Body of pancreas (tissue), 4 donors: ENCODE data around the gene RSL1D1. TPM values are rescaled to one million over a fixed set of nuclear protein-coding genes. Genes with fewer than 3 reads are reported as not detected.
A peak's percentile ranks its signal among the peaks of the same experiment; 100 is the strongest.
"Not testable (repeated sequence)": the region's sequence is repeated elsewhere in the genome, so short reads cannot be mapped to it uniquely, and the experiment has no call there.

Experiments
- ATAC-seq: fragments of 150-250 bp; one replicate; pipeline ENCODE4 v1.9.1; 2016
- DNase-seq, 4 donors: peaks; one replicate each; pipeline ENCODE4 v3.0.0-alpha.2; 2019
- H3K27ac ChIP-seq, 4 donors: fragments of 200-600 bp; sonication (generic); 1 replicate in 3 of 4; 2 replicates in 1 of 4; pipeline versions ENCODE4 v1.5.1 to v1.6.1; 2016 to 2019; ENCODE audit warnings: mild to moderate bottlenecking in 1 of 4, mixed read lengths in 1 of 4, moderate library complexity in 1 of 4
- H3K27me3 ChIP-seq, 2 donors: fragments of 200-600 bp; sonication (generic); one replicate each; pipeline ENCODE4 v1.6.0; 2016; ENCODE audit warnings: mild to moderate bottlenecking in 1 of 2
- H3K36me3 ChIP-seq, 2 donors: fragments of 200-600 bp; sonication (generic); replicated peaks in 1 of 2; 2 replicates each; pipeline ENCODE4 v1.5.1; 2016; ENCODE audit warnings: low read depth in 2 of 2; ENCODE audit not compliant: insufficient read depth in 1 of 2
- H3K4me1 ChIP-seq: fragments of 200-600 bp; sonication (generic); one replicate; pipeline ENCODE4 v1.6.0; 2016
- H3K4me3 ChIP-seq, 2 donors: fragments of 200-600 bp; sonication (generic); 1 replicate in 1 of 2; 2 replicates in 1 of 2; pipeline ENCODE4 v1.5.1; 2016 to 2019
- H3K9me3 ChIP-seq, 3 donors: fragments of 200-600 bp; sonication (generic); 1 replicate in 2 of 3; 2 replicates in 1 of 3; pipeline ENCODE4 v1.5.1; 2016
- POLR2A ChIP-seq, 3 donors: fragments of 450-650 bp; IDR thresholded peaks; one replicate each; pipeline ENCODE4 v1.6.1; 2016; ENCODE audit warnings: antibody characterized with exemption in 3 of 3, mild to moderate bottlenecking in 2 of 3
- WGBS, 2 donors: methylation state at CpG; one replicate each; pipeline ENCODE4 v1.1.5; 2017; 5-methylcytosine and 5-hydroxymethylcytosine counted together
- intact Hi-C: fragments of 100-400 bp; cut with DNase I; formaldehyde crosslinking; loops from one replicate; pipeline ENCODE4 v1.15.1; 2023
- total RNA-seq, 2 donors: library from RNA; depleted of rRNA; stranded (reverse); fragments of >200 nt; gene quantifications; one replicate each; pipeline ENCODE4 v1.1.0, GENCODE V29; 2016
- TF ChIP-seq, protein P1 (sequence below), 7 experiments: fragments of 450-650 bp in 4 of 7; fragments of 200-600 bp in 3 of 7; sonication (generic) in 3 of 7; IDR thresholded peaks; one replicate each; pipeline ENCODE4 v1.5.1; 2016 to 2019; ENCODE audit warnings: antibody characterized with exemption in 7 of 7

The RSL1D1 gene
- total RNA-seq, 2 donors from 2014 or later = 199 to 246 TPM

DNA sequence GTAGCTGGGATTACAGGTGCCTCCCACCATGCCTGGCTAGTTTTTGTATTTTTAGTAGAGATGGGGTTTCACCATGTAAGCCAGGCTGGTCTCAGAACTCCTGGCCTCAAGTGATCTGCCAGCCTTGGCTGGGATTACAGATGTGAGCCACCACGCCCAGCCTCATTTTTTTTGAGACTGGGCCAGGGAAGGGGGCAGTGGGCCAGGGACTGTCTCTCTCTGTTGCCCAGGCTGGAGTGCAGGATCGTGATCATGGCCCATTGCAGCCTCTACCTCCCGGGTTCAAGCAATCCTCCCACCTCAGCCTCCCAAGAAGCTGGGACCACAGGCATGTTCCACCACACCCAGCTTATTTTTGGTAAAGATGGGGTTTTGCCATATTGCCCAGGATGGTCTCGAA lies 16.0 kb downstream of the RSL1D1 start:
- 89 to 92% methylated on average over 4 of the region's 4 CpGs for WGBS, 2 donors
- Histone ChIP-seq H3K9me3 (no peaks in the 10 kb centered on the region), H3K4me3 (no peak overlapping the region), H3K27me3 (no peaks in the 10 kb centered on the region), H3K36me3 (peaks cover 17 to 36% of the 10 kb centered on the region in 2 donors), H3K27ac (no peak overlapping the region), H3K4me1 (no peaks in the 10 kb centered on the region)
- no peak for ATAC-seq
- no peak for TF ChIP-seq POLR2A (IDR thresholded peaks at IDR 0.05)
- TF ChIP-seq, protein P1, sequence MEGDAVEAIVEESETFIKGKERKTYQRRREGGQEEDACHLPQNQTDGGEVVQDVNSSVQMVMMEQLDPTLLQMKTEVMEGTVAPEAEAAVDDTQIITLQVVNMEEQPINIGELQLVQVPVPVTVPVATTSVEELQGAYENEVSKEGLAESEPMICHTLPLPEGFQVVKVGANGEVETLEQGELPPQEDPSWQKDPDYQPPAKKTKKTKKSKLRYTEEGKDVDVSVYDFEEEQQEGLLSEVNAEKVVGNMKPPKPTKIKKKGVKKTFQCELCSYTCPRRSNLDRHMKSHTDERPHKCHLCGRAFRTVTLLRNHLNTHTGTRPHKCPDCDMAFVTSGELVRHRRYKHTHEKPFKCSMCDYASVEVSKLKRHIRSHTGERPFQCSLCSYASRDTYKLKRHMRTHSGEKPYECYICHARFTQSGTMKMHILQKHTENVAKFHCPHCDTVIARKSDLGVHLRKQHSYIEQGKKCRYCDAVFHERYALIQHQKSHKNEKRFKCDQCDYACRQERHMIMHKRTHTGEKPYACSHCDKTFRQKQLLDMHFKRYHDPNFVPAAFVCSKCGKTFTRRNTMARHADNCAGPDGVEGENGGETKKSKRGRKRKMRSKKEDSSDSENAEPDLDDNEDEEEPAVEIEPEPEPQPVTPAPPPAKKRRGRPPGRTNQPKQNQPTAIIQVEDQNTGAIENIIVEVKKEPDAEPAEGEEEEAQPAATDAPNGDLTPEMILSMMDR (IDR thresholded peaks at IDR 0.05) = no peak
- DNase-seq = no peak
- intact Hi-C loops = no loop called here

DNA sequence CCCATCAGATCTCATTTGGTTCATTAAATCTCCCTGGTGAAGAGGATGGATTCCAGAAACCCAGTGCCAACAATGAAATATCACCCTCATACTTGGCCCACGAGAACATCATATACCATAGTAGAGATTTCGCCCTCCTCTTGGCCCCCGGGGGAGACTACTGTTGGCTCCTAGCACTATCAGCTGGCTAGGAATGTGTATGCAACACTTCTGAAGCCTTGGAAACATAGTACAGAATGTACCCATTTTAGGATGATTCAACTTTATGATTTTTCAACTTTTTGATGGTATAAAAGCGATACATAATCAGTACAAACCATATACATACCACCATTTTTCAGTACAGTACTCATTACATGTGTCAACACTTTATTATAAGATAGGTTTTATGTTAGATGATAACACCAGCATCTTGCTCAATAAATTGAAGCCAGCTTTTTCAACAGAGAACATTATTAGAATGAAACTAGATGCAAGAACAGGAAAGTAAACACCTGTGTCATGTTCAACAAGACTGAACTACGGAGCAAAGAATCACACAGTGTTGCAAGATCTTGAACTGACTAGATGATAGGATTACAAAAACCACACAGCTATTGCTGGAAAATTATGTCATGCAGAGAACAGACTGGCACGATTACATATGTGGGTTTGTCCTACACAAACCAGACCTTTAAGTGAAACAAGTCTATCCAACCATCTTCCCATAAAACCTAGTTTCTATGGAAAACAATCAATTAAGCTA lies 17.2 kb downstream of the RSL1D1 start:
- DNase-seq = no peak
- no peak for ATAC-seq
- no peaks in the 10 kb centered on the region for H3K9me3 ChIP-seq
- 70 to 73% methylated on average over 6 of the region's 6 CpGs for WGBS, 2 donors
- peaks cover 17 to 27% of the 10 kb centered on the region in 2 donors for H3K36me3 ChIP-seq
- H3K27me3 ChIP-seq = no peaks in the 10 kb centered on the region
- H3K4me3 ChIP-seq = no peak overlapping the region
- intact Hi-C loops = no loop called here
- TF ChIP-seq POLR2A (IDR thresholded peaks at IDR 0.05) = no peak
- TF ChIP-seq, protein P1 (IDR thresholded peaks at IDR 0.05) = no peak
- no peak overlapping the region for H3K27ac ChIP-seq
- H3K4me1 ChIP-seq = no peaks in the 10 kb centered on the region

DNA sequence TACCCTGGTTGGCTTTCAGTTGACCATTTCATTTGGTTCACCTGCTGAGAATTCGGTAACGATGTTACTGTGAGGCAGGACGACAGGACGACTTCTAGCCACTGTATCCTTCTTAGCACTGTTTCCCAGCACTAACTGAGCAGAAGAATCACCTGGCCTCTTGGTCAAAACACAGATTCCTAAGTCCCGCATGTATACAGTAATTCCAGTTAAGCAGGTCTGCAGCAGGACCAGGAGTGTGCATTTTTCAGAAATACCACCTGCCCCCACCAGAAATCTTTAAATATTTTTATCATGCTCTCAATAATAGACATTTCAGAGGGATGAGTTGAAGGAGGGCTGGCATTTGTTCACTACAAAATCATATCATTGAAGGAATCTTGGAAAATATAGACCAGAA lies 22.6 kb downstream of the RSL1D1 start:
- Histone ChIP-seq H3K36me3 (no peaks in the 10 kb centered on the region), H3K27me3 (no peaks in the 10 kb centered on the region), H3K4me1 (peaks cover 11% of the 10 kb centered on the region), H3K27ac (no peak overlapping the region), H3K9me3 (no peaks in the 10 kb centered on the region), H3K4me3 (no peak overlapping the region)
- TF ChIP-seq, protein P1 (IDR thresholded peaks at IDR 0.05) = no peak
- TF ChIP-seq POLR2A (IDR thresholded peaks at IDR 0.05) = no peak
- ATAC-seq (no peak), DNase-seq (no peak)
- intact Hi-C loops = no loop called here
- WGBS, 2 donors = 76 to 81% methylated on average over 5 of the region's 5 CpGs

DNA sequence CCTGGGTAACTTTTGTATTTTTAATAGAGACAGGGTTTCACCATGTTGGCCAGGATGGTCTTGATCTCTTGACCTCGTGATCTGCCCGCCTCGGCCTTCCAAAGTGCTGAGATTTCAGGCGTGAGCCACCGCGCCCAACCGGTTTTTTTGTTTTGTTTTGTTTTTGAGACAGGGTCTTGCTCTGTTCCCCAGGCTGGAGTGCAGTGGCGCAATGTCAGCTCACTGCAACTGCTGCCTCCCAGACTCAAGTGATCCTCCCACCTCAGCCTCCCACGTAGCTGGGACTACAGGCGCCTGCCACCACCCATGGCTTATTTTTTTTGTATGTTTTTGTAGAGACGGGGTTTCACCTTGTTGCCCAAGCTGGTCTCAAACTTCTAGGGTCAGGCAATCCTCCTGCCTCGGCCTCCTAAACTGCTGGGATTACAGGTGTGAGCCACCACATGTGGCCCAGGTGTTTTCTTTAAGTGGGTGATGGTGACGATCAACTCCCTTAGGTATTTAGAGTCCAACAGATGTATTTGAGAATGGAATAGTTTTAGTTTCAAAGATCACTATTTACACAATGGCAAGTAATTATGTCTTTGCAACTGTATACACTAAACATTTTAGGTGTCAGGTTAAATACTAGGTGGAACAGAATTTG lies 25.7 kb downstream of the RSL1D1 start:
- intact Hi-C loops, DNase-seq, ATAC-seq, H3K4me3 ChIP-seq, H3K27me3 ChIP-seq, H3K36me3 ChIP-seq, H3K9me3 ChIP-seq, H3K27ac ChIP-seq: not testable (repeated sequence)
- H3K4me1 ChIP-seq = peaks cover 11% of the 10 kb centered on the region
- WGBS, 2 donors = 92 to 95% methylated on average over 13 of the region's 13 CpGs

DNA sequence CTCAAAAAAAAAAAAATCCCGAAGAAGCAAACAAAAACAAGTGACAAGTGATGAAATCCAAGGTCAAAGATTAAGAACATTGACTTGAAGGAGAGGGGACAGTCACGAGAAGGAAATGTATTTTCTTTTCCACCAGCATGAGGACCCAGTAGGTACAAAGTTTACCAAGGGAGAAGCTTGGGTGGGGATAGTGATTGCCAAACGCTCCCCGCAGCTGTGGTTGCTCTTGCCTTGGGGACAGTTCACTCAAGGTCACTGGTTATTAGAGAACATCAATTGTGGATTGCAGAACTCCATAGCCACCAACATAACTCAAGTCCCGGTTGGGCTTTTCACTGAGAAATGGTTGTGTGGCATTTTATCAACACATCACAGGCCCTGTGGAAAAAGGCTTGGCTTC lies 27.0 kb downstream of the RSL1D1 start:
- H3K27me3 ChIP-seq = no peaks in the 10 kb centered on the region
- H3K27ac ChIP-seq = peak overlapping the region in 3 of 4 donors; percentile 6 to 57 (median 28)
- H3K36me3 ChIP-seq = no peaks in the 10 kb centered on the region
- ATAC-seq (peak; percentile 83), DNase-seq (peak; percentile 46 to 78 (median 52))
- H3K4me1 ChIP-seq = peaks cover 11% of the 10 kb centered on the region
- H3K9me3 ChIP-seq = no peaks in the 10 kb centered on the region
- no peak for TF ChIP-seq POLR2A (IDR thresholded peaks at IDR 0.05)
- TF ChIP-seq, protein P1 (IDR thresholded peaks at IDR 0.05) = no peak
- 6 to 7% methylated on average over 5 of the region's 5 CpGs for WGBS, 2 donors
- no peak overlapping the region for H3K4me3 ChIP-seq
- intact Hi-C loops = no loop called here

DNA sequence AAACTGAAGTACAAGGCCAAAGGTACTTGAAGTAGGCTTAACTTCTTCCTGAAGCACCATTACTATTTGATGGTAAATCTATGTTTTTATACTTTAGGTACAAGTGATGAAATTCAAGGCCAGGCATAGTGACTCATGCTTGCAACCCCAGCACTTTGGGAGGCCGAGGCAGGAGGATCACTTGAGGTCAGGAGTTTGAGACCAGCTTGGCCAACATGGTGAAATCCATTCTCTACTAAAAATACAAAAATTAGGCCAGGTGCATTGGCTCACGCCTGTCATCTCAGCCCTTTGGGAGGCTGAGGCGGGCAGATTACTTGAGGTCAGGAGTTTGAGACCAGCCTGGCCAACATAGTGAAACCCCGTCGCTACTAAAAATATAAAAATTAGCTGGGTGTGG lies 27.7 kb downstream of the RSL1D1 start:
- Histone ChIP-seq H3K4me1 (peaks cover 11% of the 10 kb centered on the region), H3K27ac (peak overlapping the region in 1 of 4 donors; percentile 57)
- DNase-seq, H3K36me3 ChIP-seq, H3K4me3 ChIP-seq, H3K9me3 ChIP-seq, ATAC-seq, intact Hi-C loops, H3K27me3 ChIP-seq: not testable (repeated sequence)
- 87 to 88% methylated on average over 5 of the region's 5 CpGs for WGBS, 2 donors
